K562 (cell line): ENCODE data around the gene KRTAP1-3. TPM values are rescaled to one million over a fixed set of nuclear protein-coding genes. Genes with fewer than 3 reads are reported as not detected.

Source experiments
- ATAC-seq: fragments of 200-7000 bp; cut with Tn5 transposase; 3 replicates; pipeline ENCODE4 v1.9.1; 2020; ENCODE audit warnings: moderate library complexity
- BruUV-seq: library from RNA; stranded (reverse); fragments of 400-500 nt; replicated peaks from 2 replicates; lab custom pipeline; 2021; lab: Mats Ljungman, UMichigan
- CTCF ChIA-PET: fragments of 300-600 bp; formaldehyde crosslinking; extraction: SDS; loops from one replicate; lab custom pipeline; 2021; ENCODE audit warnings: low intra/inter-chr PET ratio; lab: Yijun Ruan, JAX
- POLR2A ChIA-PET: fragments of 300-600, 350-650 bp; sonication (Branson Sonifier 250); formaldehyde crosslinking; extraction: SDS; loops from one replicate; lab custom pipeline; 2021; ENCODE audit warnings: antibody characterized with exemption, inconsistent platforms; lab: Yijun Ruan, JAX
- DNase-seq, 4 experiments: peaks; one replicate each; pipeline versions ENCODE4 v3.0.0 to v3.0.0-alpha.2; 2011 to 2018; ENCODE audit warnings: low spot score in 3 of 4, mixed read lengths in 3 of 4; ENCODE audit errors: extremely low read depth in 1 of 4
- FAIRE-seq: peaks from 2 replicates; lab custom pipeline; 2011; peaks lifted over from hg19 to GRCh38; lab: Jason Lieb, UNC
- H2AFZ ChIP-seq: 2 replicates; pipeline ENCODE4 v1.6.0; 2011; ENCODE audit warnings: low read depth, low read length, control low read depth, inconsistent platforms
- H3K27ac ChIP-seq: fragments of 200-600 bp; 3 replicates; pipeline ENCODE4 v1.8.0; 2011; ENCODE audit warnings: low read depth, mild to moderate bottlenecking, control low read depth, inconsistent platforms, low read length, moderate library complexity, mixed read lengths; ENCODE audit errors: extremely low read depth
- H3K27me3 ChIP-seq, 2 experiments: fragments of 300-600 bp in 1 of 2; 2 replicates in 1 of 2; 3 replicates in 1 of 2; pipeline versions ENCODE4 v1.6.0 to v1.8.0; 2011; ENCODE audit warnings: inconsistent platforms in 2 of 2, low read length in 2 of 2, mild to moderate bottlenecking in 1 of 2, mixed read lengths in 1 of 2, moderate library complexity in 1 of 2; ENCODE audit not compliant: control insufficient read depth in 2 of 2, insufficient read depth in 2 of 2
- H3K36me3 ChIP-seq: fragments of 300-600 bp; 3 replicates; pipeline ENCODE4 v1.8.0; 2011; ENCODE audit warnings: mild to moderate bottlenecking, low read length, inconsistent platforms; ENCODE audit not compliant: control insufficient read depth, insufficient read depth
- H3K4me1 ChIP-seq, 2 experiments: fragments of 200-600 bp in 1 of 2; replicated peaks in 1 of 2; 2 replicates in 1 of 2; 3 replicates in 1 of 2; pipeline versions ENCODE4 v1.5.1 to v1.8.0; 2011; ENCODE audit warnings: inconsistent platforms in 2 of 2, low read length in 2 of 2, mild to moderate bottlenecking in 1 of 2, mixed read lengths in 1 of 2, moderate library complexity in 1 of 2; ENCODE audit not compliant: control insufficient read depth in 2 of 2, insufficient read depth in 2 of 2
- H3K4me2 ChIP-seq: 2 replicates; pipeline ENCODE4 v1.6.1; 2011; ENCODE audit warnings: low read length, control low read depth, inconsistent platforms, mixed read lengths; ENCODE audit not compliant: insufficient read depth
- H3K4me3 ChIP-seq: fragments of 200-600 bp; sonication (generic), shearing (Covaris generic); 2 replicates; pipeline ENCODE4 v1.5.1; 2016; ENCODE audit warnings: control low read depth, inconsistent platforms
- H3K79me2 ChIP-seq: fragments of 200-600 bp; 3 replicates; pipeline ENCODE4 v1.8.0; 2011; ENCODE audit warnings: low read length, inconsistent platforms; ENCODE audit not compliant: control insufficient read depth, insufficient read depth
- H3K9ac ChIP-seq, 2 experiments: 2 replicates each; pipeline versions ENCODE4 v1.6.0 to v1.6.1; 2011; ENCODE audit warnings: low read depth in 2 of 2, low read length in 2 of 2, control low read depth in 1 of 2, inconsistent platforms in 1 of 2, mild to moderate bottlenecking in 1 of 2, mixed read lengths in 1 of 2; ENCODE audit not compliant: insufficient read depth in 1 of 2
- H3K9me1 ChIP-seq: one replicate; pipeline ENCODE4 v1.6.0; 2011; ENCODE audit warnings: inconsistent platforms, mild to moderate bottlenecking, low read length, moderate library complexity; ENCODE audit not compliant: control insufficient read depth, insufficient read depth
- H3K9me3 ChIP-seq: replicated peaks from 2 replicates; pipeline ENCODE4 v1.5.1; 2011; ENCODE audit warnings: low read depth, low read length, inconsistent platforms; ENCODE audit not compliant: control insufficient read depth, insufficient read depth
- H4K20me1 ChIP-seq: replicated peaks from 2 replicates; pipeline ENCODE4 v1.6.1; 2011; ENCODE audit warnings: low read length, inconsistent platforms, mixed read lengths; ENCODE audit not compliant: control insufficient read depth, insufficient read depth
- BCOR ChIP-seq: fragments of 450-650 bp; IDR thresholded peaks from 2 replicates; pipeline ENCODE4 v1.6.1; 2016
- CCAR2 ChIP-seq: fragments of 200-400 bp; formaldehyde crosslinking; IDR thresholded peaks from 2 replicates; pipeline ENCODE4 v1.6.1; 2017; ENCODE audit warnings: mild to moderate bottlenecking, low read depth, low read length
- FOXP1 ChIP-seq: sonication (generic); formaldehyde crosslinking; IDR thresholded peaks from 2 replicates; pipeline ENCODE4 v1.8.0; 2022; ENCODE audit warnings: mild to moderate bottlenecking, missing genetic modification reagents
- GATAD2A ChIP-seq: fragments of 450-650 bp; IDR thresholded peaks from 2 replicates; pipeline ENCODE4 v1.6.1; 2017
- GTF2F1 ChIP-seq: IDR thresholded peaks from 2 replicates; pipeline ENCODE4 v1.6.1; 2011; ENCODE audit warnings: low read depth, low read length, improper control_type of control experiment
- HLTF ChIP-seq: fragments of 450-650 bp; IDR thresholded peaks from 2 replicates; pipeline ENCODE4 v1.6.1; 2016
- MCM5 ChIP-seq: fragments of 450-650 bp; IDR thresholded peaks from 2 replicates; pipeline ENCODE4 v1.6.1; 2016; ENCODE audit warnings: low read depth
- NFIC ChIP-seq: fragments of 450-650 bp; IDR thresholded peaks from 2 replicates; pipeline ENCODE4 v1.6.1; 2017; ENCODE audit warnings: mild to moderate bottlenecking, inconsistent platforms
- NR3C1 ChIP-seq: sonication (generic); formaldehyde crosslinking; IDR thresholded peaks from 2 replicates; pipeline ENCODE4 v1.8.1; 2022; ENCODE audit warnings: missing genetic modification reagents
- PHF21A ChIP-seq: fragments of 450-650 bp; IDR thresholded peaks from 2 replicates; pipeline ENCODE4 v1.6.1; 2017; ENCODE audit warnings: low read depth, borderline replicate concordance
- RBM15 ChIP-seq: fragments of 200-400 bp; formaldehyde crosslinking; IDR thresholded peaks from 2 replicates; pipeline ENCODE4 v1.6.1; 2018; ENCODE audit warnings: mild to moderate bottlenecking, low read length, moderate library complexity; ENCODE audit not compliant: insufficient read depth
- SETDB1 ChIP-seq: IDR thresholded peaks from one replicate; pipeline ENCODE4 v1.6.1; 2012; ENCODE audit warnings: low read length, control low read depth, inconsistent platforms
- SLC30A9 ChIP-seq: fragments of 250-450 bp; sonication (Bioruptor Pico); IDR thresholded peaks from 2 replicates; pipeline ENCODE4 v1.8.0; 2022; ENCODE audit warnings: mild to moderate bottlenecking, moderate library complexity
- SMARCB1 ChIP-seq: IDR thresholded peaks from 2 replicates; pipeline ENCODE4 v1.6.1; 2011; ENCODE audit warnings: improper control_type of control experiment, low read depth; ENCODE audit not compliant: insufficient read length
- TAL1 ChIP-seq: fragments of 450-650 bp; IDR thresholded peaks from 2 replicates; pipeline ENCODE4 v1.6.1; 2016; ENCODE audit warnings: mild to moderate bottlenecking
- THAP12 ChIP-seq: fragments of 250-450 bp; sonication (Bioruptor Pico); IDR thresholded peaks from 2 replicates; pipeline ENCODE4 v1.9.0; 2021; ENCODE audit warnings: mild to moderate bottlenecking, inconsistent platforms
- TRIM28 ChIP-seq: fragments of 450-650 bp; IDR thresholded peaks from 2 replicates; pipeline ENCODE4 v1.6.1; 2017
- ZNF3 ChIP-seq: fragments of 250-450 bp; sonication (Bioruptor Pico); IDR thresholded peaks from 2 replicates; pipeline ENCODE4 v1.5.0; 2021; ENCODE audit warnings: mild to moderate bottlenecking, moderate library complexity
- ZNF445 ChIP-seq: fragments of 250-450 bp; sonication (Bioruptor Pico); IDR thresholded peaks from 2 replicates; pipeline ENCODE4 v1.4.0; 2020; ENCODE audit warnings: low read depth, mild to moderate bottlenecking, moderate library complexity
- ZNF76 ChIP-seq: fragments of 250-450 bp; sonication (Bioruptor Pico); IDR thresholded peaks from 2 replicates; pipeline ENCODE4 v1.4.0; 2020; ENCODE audit warnings: mild to moderate bottlenecking, moderate library complexity, borderline replicate concordance
- ZNF785 ChIP-seq: fragments of 250-450 bp; sonication (Bioruptor Pico); IDR thresholded peaks from 2 replicates; pipeline ENCODE4 v1.4.0; 2020; ENCODE audit warnings: mild to moderate bottlenecking
- ZNF79 ChIP-seq: fragments of 250-450 bp; sonication (Bioruptor Pico); IDR thresholded peaks from 2 replicates; pipeline ENCODE4 v1.4.0; 2020; ENCODE audit warnings: low read depth, mild to moderate bottlenecking, moderate library complexity
- ZZZ3 ChIP-seq: fragments of 450-650 bp; IDR thresholded peaks from 2 replicates; pipeline ENCODE4 v1.6.1; 2016; ENCODE audit warnings: antibody characterized with exemption, mild to moderate bottlenecking, moderate library complexity
- WGBS: fragments of 100-300 bp; shearing (Covaris generic); methylation state at CpG from one replicate; pipeline ENCODE4 v1.1.6; 2016; ENCODE audit warnings: low coverage, mixed read lengths; ENCODE audit not compliant: insufficient coverage; ENCODE audit errors: missing lambda C conversion rate; 5-methylcytosine and 5-hydroxymethylcytosine counted together
- in situ Hi-C: fragments of 300-500 bp; cut with MboI; formaldehyde crosslinking; loops from 4 replicates; pipeline ENCODE4 v1.15.0; 2018; ENCODE audit warnings: inconsistent platforms, mixed read lengths
- intact Hi-C: fragments of 100-400 bp; cut with micrococcal nuclease; formaldehyde crosslinking; loops from 2 replicates; pipeline ENCODE4 v1.14.2; 2022
- polyA plus RNA-seq, 8 experiments: library from polyadenylated mRNA; depleted of rRNA in 4 of 8; stranded (reverse) in 5 of 8; unstranded in 3 of 8; fragments of >200 nt; fragmentation: Nextera tagmentation in 2 of 8; fragmentation: Illumina TruSeq in 1 of 8; extraction: Ambion mirVana in 2 of 8; extraction: Trizol in 1 of 8; gene quantifications; 2 replicates each; pipeline versions ENCODE4 v1.2.1 to v1.2.3, GENCODE V29; 2011 to 2014; ENCODE audit warnings: inconsistent platforms in 1 of 8, missing spikeins in 1 of 8
- total RNA-seq, 7 experiments: library from RNA; depleted of rRNA in 6 of 7; stranded (reverse); fragments of >200 nt in 6 of 7; fragmentation: Illumina TruSeq in 2 of 7; extraction: Trizol in 2 of 7; gene quantifications; 2 replicates each; pipeline versions ENCODE4 v1.2.1 to v1.2.3, GENCODE V29; 2011 to 2021; ENCODE audit warnings: low replicate concordance in 1 of 7

KRTAP1-3 gene
- total and polyA plus RNA-seq, 9 of the 15 experiments (the other 6 are each of a cell fraction or from before 2014, with no cell fraction given) = not detected

GRCh38 chr17:41009301-41009760, 25.3 kb downstream of the KRTAP1-3 start (continued):
- TF ChIP-seq NR3C1 = no peak
- TF ChIP-seq TAL1 = no peak
- no peak for TF ChIP-seq SLC30A9 (CRISPR knock-in tag)
- TF ChIP-seq HLTF = no peak

DNA sequence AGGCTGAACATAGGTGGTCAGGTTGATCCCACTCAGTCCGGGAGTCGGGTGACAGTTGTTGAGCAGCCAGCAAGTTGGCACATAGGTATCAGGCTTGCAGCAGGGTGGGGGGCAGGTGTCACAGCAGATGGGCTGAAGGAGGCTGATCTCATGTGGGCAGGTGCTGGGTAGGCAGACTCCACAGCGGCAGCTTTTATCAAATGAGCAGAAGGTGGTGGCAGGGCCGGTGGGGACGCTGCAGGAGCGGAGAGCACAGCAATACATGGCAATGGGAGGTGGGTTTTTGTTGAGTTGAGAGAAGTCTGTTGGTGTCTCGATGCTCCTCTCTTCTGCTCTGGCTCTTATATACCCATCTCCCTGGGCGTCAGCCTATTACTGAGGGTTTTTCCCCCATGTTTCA, 25.9 kb downstream of the KRTAP1-3 start, which contains the start of gene KRTAP3-1:
Gene KRTAP3-1, minus strand, starts transcription at position 318 of the 400 bp plus-strand sequence. Its CDS starts 54 bp downstream, at position 264.
- no peaks in the 10 kb centered on the region for H3K9me3 ChIP-seq
- H4K20me1 ChIP-seq = no peaks in the 10 kb centered on the region
- DNase-seq (no peak), ATAC-seq (no peak), FAIRE-seq (no peak)
- no peaks in the 10 kb centered on the region for H3K36me3 ChIP-seq
- H3K79me2 ChIP-seq = no peaks in the 10 kb centered on the region
- peaks cover 0 to 9% of the 10 kb centered on the region in 2 experiments; a peak in 3 of 5 replicates for H3K27me3 ChIP-seq
- 2% methylated on average over 8 of the region's 8 CpGs for WGBS
- no peak within 1 kb of the TSS for H3K4me3 ChIP-seq
- no peak within 1 kb of the TSS for H3K4me2 ChIP-seq
- ChIA-PET POLR2A (no interaction called here), CTCF (no interaction called here)
- in situ Hi-C loops (no loop called here), intact Hi-C loops (no loop called here)
- no TSS peak for BruUV-seq
- H3K9me1 ChIP-seq = no peaks in the 10 kb centered on the region
- no peak within 1 kb of the TSS for H3K27ac ChIP-seq
- TF ChIP-seq SETDB1 (no peak), THAP12 (CRISPR knock-in tag) (no peak), RBM15 (no peak), ZNF3 (CRISPR knock-in tag) (no peak), FOXP1 (no peak), ZZZ3 (no peak), ZNF76 (CRISPR knock-in tag) (no peak), MCM5 (no peak), CCAR2 (no peak), GTF2F1 (no peak), NFIC (no peak), SMARCB1 (no peak), GATAD2A (no peak), BCOR (no peak), ZNF785 (CRISPR knock-in tag) (no peak), ZNF79 (CRISPR knock-in tag) (no peak), PHF21A (no peak), ZNF445 (CRISPR knock-in tag) (no peak), TRIM28 (no peak)
- H3K4me1 ChIP-seq = no peaks in the 10 kb centered on the region; a peak in 1 of 5 replicates
- no peak within 1 kb of the TSS for H3K9ac ChIP-seq
- no peak within 1 kb of the TSS for H2AFZ ChIP-seq
